CD4-positive, alpha-beta T cell treated with Interleukin-21 for 1 hour (primary cell): ENCODE data around the gene ELF4.

Source experiments
- DNase-seq: peaks from one replicate; pipeline ENCODE4 v3.0.0-alpha.2; 2020

The ELF4 gene

GRCh38 chrX:130032552-130032951, 77.7 kb downstream of the ELF4 start:
- DNase-seq = no peak

DNA sequence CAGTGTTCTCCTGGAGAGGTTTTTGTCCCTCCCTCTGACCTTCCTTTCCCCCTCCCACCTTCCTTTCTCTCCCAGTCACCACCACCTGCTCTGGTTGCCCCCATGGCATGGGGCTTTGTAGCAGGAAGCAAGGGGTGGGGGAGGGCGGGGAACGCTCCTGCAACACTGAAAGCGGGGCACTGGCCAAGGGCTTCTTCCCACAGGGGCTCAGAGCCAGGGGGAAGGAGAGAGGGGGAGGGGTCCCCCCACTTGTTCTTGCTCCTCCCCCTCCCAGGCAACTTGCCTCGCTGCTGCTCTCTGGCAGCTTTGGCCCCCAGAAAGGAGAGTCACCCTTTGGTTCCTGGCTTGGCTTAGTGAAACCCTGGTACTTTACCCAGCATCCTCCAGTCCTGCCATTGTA, 79.5 kb downstream of the ELF4 start:
- DNase-seq = no peak

DNA sequence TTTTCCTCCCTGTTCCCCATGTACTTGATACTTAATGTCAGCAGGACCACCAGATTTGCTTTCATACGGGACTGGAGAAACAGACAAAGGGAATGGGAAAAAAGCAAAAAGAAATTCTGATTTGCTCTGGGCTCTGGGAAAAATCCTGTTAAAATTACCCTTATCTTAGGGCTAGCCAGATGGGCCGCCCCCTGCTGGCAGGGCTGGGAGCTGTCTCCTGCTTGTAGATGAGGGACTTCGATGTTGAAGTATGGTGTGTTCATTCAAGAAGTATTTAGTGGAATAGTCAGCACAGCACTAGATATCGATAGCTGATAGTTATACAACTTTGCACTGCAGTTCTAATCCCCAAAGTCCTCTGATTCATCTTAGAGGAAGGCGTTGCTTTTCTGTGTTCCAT, 82.1 kb downstream of the ELF4 start:
- peak; percentile 49 for DNase-seq

GRCh38 chrX:130027569-130027968, 82.7 kb downstream of the ELF4 start:
- no peak for DNase-seq

DNA sequence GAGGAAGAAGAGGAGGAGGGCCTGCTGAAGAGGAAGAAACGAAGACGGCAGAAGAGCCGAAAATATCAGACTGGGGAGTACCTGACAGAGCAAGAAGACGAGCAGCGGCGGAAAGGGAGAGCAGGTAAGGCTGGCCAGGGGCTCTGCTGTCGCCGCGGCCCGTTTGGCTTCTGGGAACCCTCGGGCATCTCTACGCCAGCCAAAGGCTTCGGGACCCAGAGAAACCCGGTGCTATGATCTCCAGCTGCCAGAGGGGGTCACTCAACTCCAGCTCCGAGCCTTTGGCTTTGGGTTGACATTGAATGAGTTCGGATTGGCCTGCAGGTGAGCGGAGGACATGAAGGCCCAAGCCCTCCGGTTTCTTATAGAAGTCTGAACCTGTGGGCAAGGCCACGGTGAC, 85.0 kb downstream of the ELF4 start:
- DNase-seq = no peak

- peak; percentile 89 for DNase-seq
These were observed 86.2 kb downstream of the ELF4 start for GRCh38 chrX:130024127-130024526.

DNA sequence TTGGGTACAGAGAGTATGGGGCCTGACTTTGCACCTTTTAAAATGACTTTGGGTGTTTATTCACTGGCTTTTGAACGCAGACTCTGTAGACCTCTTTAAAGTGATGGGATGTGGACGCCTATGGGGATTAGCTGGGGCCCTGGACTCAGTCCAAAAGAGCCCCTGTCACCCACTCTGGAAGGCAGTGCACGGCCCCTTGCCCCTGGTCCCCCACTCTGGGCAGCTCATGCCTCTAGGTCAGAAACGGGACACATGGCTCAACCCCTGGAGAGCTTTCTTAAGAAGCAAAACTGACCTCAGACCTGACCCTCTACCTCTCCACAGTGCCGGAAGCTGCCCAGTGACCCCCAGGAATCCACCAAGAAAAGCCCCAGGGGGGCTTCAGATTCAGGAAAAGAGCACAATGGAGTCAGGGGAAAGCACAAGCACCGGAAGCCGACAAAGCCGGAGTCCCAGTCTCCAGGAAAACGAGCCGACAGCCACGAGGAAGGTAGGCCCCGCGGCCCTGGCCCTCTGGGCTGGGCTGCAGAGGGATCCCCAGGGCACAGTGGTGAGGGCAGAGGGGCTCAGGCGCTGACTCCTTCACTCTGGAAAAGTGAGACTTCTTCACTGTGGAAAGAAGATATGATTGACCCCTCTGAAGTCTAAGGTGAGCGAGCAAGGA, 89.5 kb downstream of the ELF4 start:
- DNase-seq = no peak

DNA sequence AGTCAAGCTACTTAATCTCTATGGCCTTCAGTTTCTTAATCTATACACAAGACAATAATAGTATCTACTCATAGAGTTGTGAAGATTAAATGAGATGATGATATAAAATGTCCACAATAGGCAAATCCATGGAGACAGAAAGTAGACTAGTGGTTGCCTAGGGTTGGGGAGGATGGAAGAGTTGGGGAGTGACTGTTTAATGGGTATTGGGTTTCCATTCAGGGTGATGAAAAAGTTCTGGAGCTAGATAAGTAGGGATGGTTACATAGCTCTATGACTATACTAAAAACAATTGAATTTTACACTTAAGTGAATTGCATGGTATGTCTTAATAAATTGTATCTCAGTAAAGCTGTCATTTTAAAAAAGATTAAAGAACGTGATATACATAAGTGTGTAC, 92.2 kb downstream of the ELF4 start:
- no peak for DNase-seq

GRCh38 chrX:130015181-130015580, 95.1 kb downstream of the ELF4 start:
- no peak for DNase-seq
